Mesenchymal stem cell (in vitro differentiated cells and primary cell): Measurements from ENCODE around the gene CRKL.
A peak's percentile ranks its signal among the peaks of the same experiment; 100 is the strongest.

Experiments
- DNase-seq: peaks from one replicate; pipeline ENCODE4 v3.0.0-alpha.2; 2013
- H2AFZ ChIP-seq: one replicate; pipeline ENCODE4 v1.6.1; 2013; ENCODE audit warnings: low read depth, mild to moderate bottlenecking, control low read depth, inconsistent platforms, low read length, moderate library complexity
- H2AK5ac ChIP-seq: 2 replicates; pipeline ENCODE4 v1.6.1; 2013; ENCODE audit warnings: low read length, moderate library complexity, mild to moderate bottlenecking, inconsistent platforms; ENCODE audit not compliant: severe bottlenecking
- H2BK120ac ChIP-seq: one replicate; pipeline ENCODE4 v1.6.1; 2013; ENCODE audit warnings: low read depth, mild to moderate bottlenecking, inconsistent platforms, low read length, moderate library complexity
- H2BK12ac ChIP-seq, 2 experiments: one replicate each; pipeline ENCODE4 v1.6.1; 2013; ENCODE audit warnings: inconsistent platforms in 2 of 2, low read length in 2 of 2, mild to moderate bottlenecking in 2 of 2, moderate library complexity in 2 of 2, control low read depth in 1 of 2
- H2BK15ac ChIP-seq: one replicate; pipeline ENCODE4 v1.6.1; 2013; ENCODE audit warnings: mild to moderate bottlenecking, low read depth, inconsistent platforms; ENCODE audit not compliant: poor library complexity, severe bottlenecking
- H2BK5ac ChIP-seq: 2 replicates; pipeline ENCODE4 v1.6.1; 2013; ENCODE audit warnings: low read depth, mild to moderate bottlenecking, low read length, control low read depth, inconsistent platforms; ENCODE audit not compliant: poor library complexity, severe bottlenecking
- H3K14ac ChIP-seq, 2 experiments: one replicate each; pipeline ENCODE4 v1.6.1; 2013; ENCODE audit warnings: inconsistent platforms in 2 of 2, low read length in 2 of 2, control low read depth in 1 of 2, mild to moderate bottlenecking in 1 of 2, moderate library complexity in 1 of 2
- H3K18ac ChIP-seq, 2 experiments: one replicate each; pipeline ENCODE4 v1.6.1; 2013; ENCODE audit warnings: inconsistent platforms in 2 of 2, low read length in 2 of 2, control low read depth in 1 of 2, low read depth in 1 of 2, mild to moderate bottlenecking in 1 of 2
- H3K23ac ChIP-seq, 2 experiments: one replicate each; pipeline ENCODE4 v1.6.1; 2013; ENCODE audit warnings: inconsistent platforms in 2 of 2, low read length in 2 of 2, mild to moderate bottlenecking in 2 of 2, moderate library complexity in 2 of 2, control low read depth in 1 of 2
- H3K27ac ChIP-seq: 2 replicates; pipeline ENCODE4 v1.5.1; 2013; ENCODE audit warnings: mild to moderate bottlenecking, moderate library complexity, low read length, control low read depth, inconsistent platforms; ENCODE audit not compliant: poor library complexity, severe bottlenecking
- H3K27me3 ChIP-seq, 2 experiments: 2 replicates each; pipeline versions ENCODE4 v1.6.1 to v1.7.0; 2013; ENCODE audit warnings: low read length in 2 of 2, mild to moderate bottlenecking in 2 of 2, moderate library complexity in 2 of 2, control low read depth in 1 of 2, inconsistent platforms in 1 of 2; ENCODE audit not compliant: control insufficient read depth in 1 of 2, insufficient read depth in 1 of 2
- H3K36me3 ChIP-seq, 2 experiments: 2 replicates each; pipeline versions ENCODE4 v1.6.1 to v1.7.0; 2013; ENCODE audit warnings: low read length in 2 of 2, control low read depth in 1 of 2, inconsistent platforms in 1 of 2, low read depth in 1 of 2, mild to moderate bottlenecking in 1 of 2; ENCODE audit not compliant: insufficient read depth in 2 of 2, control insufficient read depth in 1 of 2
- H3K4ac ChIP-seq, 2 experiments: one replicate each; pipeline ENCODE4 v1.6.1; 2013; ENCODE audit warnings: inconsistent platforms in 2 of 2, low read length in 2 of 2, mild to moderate bottlenecking in 2 of 2, moderate library complexity in 2 of 2, control low read depth in 1 of 2, low read depth in 1 of 2
- H3K4me1 ChIP-seq: 2 replicates; pipeline ENCODE4 v1.6.1; 2013; ENCODE audit warnings: low read depth, low read length, control low read depth; ENCODE audit not compliant: control insufficient read depth, insufficient read depth
- H3K4me2 ChIP-seq: 2 replicates; pipeline ENCODE4 v1.6.1; 2013; ENCODE audit warnings: low read length, mild to moderate bottlenecking, inconsistent platforms; ENCODE audit not compliant: poor library complexity, severe bottlenecking
- H3K4me3 ChIP-seq, 2 experiments: 2 replicates each; pipeline versions ENCODE4 v1.5.1 to v1.7.0; 2013; ENCODE audit warnings: low read length in 2 of 2, mild to moderate bottlenecking in 2 of 2, control low read depth in 1 of 2, low read depth in 1 of 2; ENCODE audit not compliant: insufficient read depth in 1 of 2
- H3K79me1 ChIP-seq: replicated peaks from 2 replicates; pipeline ENCODE4 v1.6.1; 2013; ENCODE audit warnings: mild to moderate bottlenecking, control low read depth, low read length, inconsistent platforms; ENCODE audit not compliant: poor library complexity, severe bottlenecking
- H3K9ac ChIP-seq: 2 replicates; pipeline ENCODE4 v1.7.0; 2013; ENCODE audit warnings: mild to moderate bottlenecking, low read length, moderate library complexity
- H3K9me3 ChIP-seq: 2 replicates; pipeline ENCODE4 v1.7.0; 2013; ENCODE audit warnings: mild to moderate bottlenecking, low read length; ENCODE audit not compliant: control insufficient read depth
- H4K8ac ChIP-seq: one replicate; pipeline ENCODE4 v1.6.1; 2013; ENCODE audit warnings: inconsistent platforms, mild to moderate bottlenecking, low read length, moderate library complexity
- H4K91ac ChIP-seq: one replicate; pipeline ENCODE4 v1.6.1; 2013; ENCODE audit warnings: mild to moderate bottlenecking, low read length, inconsistent platforms
- WGBS: methylation state at CpG from one replicate; pipeline ENCODE4 v1.1.7; 2013; ENCODE audit warnings: mixed read lengths; 5-methylcytosine and 5-hydroxymethylcytosine counted together

CRKL gene

DNA sequence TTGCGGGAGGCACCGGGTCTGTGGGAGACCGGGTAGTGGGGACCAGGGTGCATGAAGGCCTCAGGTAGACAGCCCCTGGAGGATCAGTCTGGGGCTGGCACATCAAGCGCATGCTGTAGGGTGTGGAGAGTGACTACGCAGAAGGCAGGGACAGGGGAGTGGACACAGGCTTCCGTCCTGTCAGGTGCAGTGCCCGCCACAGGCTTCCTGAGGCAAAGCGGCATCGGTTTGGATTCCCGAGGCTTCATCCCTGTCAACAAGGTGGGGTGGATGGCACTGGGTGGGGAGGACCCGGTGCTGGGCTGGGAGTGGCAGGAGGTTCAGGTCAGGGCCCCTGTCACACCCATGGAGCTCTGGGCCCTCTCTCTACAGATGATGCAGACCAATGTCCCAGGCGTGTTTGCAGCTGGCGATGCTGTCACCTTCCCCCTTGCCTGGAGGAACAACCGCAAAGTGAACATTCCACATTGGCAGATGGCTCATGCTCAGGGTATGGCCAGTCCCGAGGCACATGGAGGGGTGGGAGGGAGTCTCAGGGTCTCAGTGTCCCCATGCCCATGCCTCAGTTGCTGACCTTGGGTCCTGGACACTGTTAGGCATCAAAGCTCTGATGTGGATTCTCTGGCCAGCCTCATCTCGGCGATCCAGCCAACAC is 60.4 kb downstream of the CRKL start:
- H3K18ac ChIP-seq: no peak overlapping the region
- no peak overlapping the region for H2BK120ac ChIP-seq
- H3K36me3 ChIP-seq: peaks cover 0 to 3% of the 10 kb centered on the region in 2 experiments
- no peak overlapping the region for H3K4me2 ChIP-seq
- H3K4me1 ChIP-seq: peaks cover 9% of the 10 kb centered on the region
- H4K8ac ChIP-seq: no peak overlapping the region
- no peak overlapping the region for H3K4me3 ChIP-seq
- no peak overlapping the region for H2AFZ ChIP-seq
- H4K91ac ChIP-seq: no peak overlapping the region
- H2AK5ac ChIP-seq: no peak overlapping the region
- H3K9ac ChIP-seq: no peak overlapping the region
- H2BK5ac ChIP-seq: no peak overlapping the region
- peaks cover 9% of the 10 kb centered on the region for H3K9me3 ChIP-seq
- H3K79me1 ChIP-seq: peaks cover 6% of the 10 kb centered on the region
- WGBS: 91% methylated on average over 17 of the region's 17 CpGs
- no peak overlapping the region for H3K23ac ChIP-seq
- H2BK15ac ChIP-seq: no peak overlapping the region
- no peak overlapping the region for H3K4ac ChIP-seq
- H3K27me3 ChIP-seq: peaks cover 0 to 17% of the 10 kb centered on the region in 2 experiments
- DNase-seq: no peak
- no peak overlapping the region for H3K14ac ChIP-seq
- no peak overlapping the region for H3K27ac ChIP-seq
- H2BK12ac ChIP-seq: no peak overlapping the region

DNA sequence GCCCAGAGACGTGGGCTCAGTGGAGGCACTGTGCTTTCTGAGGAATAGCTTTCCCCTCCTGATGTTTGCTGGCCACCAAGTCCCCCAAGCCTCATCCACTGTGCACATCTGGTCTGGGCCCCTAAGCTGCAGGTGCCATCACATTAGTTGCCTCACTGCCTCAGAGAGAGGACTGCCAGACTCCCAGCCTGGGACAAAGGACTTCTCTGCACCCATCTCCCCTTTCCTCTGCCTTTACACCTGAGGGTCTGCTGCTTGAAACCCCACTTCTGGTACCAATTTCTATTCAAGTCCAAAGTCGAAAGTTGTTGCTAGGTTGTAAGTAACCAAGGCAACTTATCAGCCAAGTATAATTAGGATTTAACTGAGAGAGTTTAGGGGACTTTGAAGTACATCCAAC is 61.2 kb downstream of the CRKL start:
- WGBS: 69% methylated on average over 2 of the region's 2 CpGs
- Histone ChIP-seq H3K4me2 (no peak overlapping the region), H3K14ac (no peak overlapping the region), H3K27ac (no peak overlapping the region), H2BK15ac (no peak overlapping the region), H3K18ac (no peak overlapping the region), H3K4me3 (no peak overlapping the region), H2BK120ac (no peak overlapping the region), H4K8ac (no peak overlapping the region), H2BK12ac (no peak overlapping the region), H3K79me1 (peaks cover 13% of the 10 kb centered on the region), H3K27me3 (peaks cover 0 to 17% of the 10 kb centered on the region in 2 experiments), H3K36me3 (peaks cover 0 to 3% of the 10 kb centered on the region in 2 experiments), H3K4ac (no peak overlapping the region), H2AK5ac (no peak overlapping the region), H2BK5ac (no peak overlapping the region), H4K91ac (no peak overlapping the region), H3K4me1 (peaks cover 16% of the 10 kb centered on the region), H3K9me3 (peaks cover 9% of the 10 kb centered on the region), H3K23ac (no peak overlapping the region), H2AFZ (no peak overlapping the region), H3K9ac (no peak overlapping the region)
- no peak for DNase-seq

DNA sequence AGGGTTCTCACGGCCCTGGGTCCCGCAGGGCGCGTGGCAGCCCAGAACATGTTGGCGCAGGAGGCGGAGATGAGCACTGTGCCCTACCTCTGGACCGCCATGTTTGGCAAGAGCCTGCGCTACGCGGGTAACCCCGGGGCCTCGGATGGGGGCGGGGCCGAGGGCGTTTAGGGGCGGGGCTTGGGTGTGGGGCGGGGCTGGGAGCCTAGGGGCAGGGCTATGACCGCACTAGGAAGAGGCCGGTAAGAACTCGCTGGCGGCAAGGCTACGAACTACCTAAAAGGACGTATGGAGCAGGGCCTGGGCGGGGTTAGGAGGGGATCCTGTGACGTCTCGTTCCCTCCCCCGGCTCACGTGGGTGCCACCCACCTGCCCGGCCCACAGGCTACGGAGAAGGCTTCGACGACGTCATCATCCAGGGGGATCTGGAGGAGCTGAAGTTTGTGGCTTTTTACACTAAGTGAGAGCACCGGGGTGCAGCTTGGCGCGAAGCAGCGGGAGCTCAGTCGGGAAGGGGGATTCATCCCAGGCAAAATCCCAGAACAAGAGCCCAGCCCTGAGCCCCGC is 62.1 kb downstream of the CRKL start:
- H3K27me3 ChIP-seq: peaks cover 0 to 15% of the 10 kb centered on the region in 2 experiments
- no peak overlapping the region for H2BK15ac ChIP-seq
- H2AK5ac ChIP-seq: no peak overlapping the region
- H2BK120ac ChIP-seq: no peak overlapping the region
- peak overlapping the region; percentile 75 for H2AFZ ChIP-seq
- no peak overlapping the region for H3K18ac ChIP-seq
- no peak overlapping the region for H2BK12ac ChIP-seq
- no peak overlapping the region for H3K14ac ChIP-seq
- H2BK5ac ChIP-seq: no peak overlapping the region
- no peak overlapping the region for H3K27ac ChIP-seq
- DNase-seq: peak; percentile 71
- H3K36me3 ChIP-seq: peaks cover 6 to 9% of the 10 kb centered on the region in 2 experiments
- H3K9me3 ChIP-seq: peaks cover 9% of the 10 kb centered on the region
- peak overlapping the region; percentile 68 for H3K9ac ChIP-seq
- WGBS: 22% methylated on average over 39 of the region's 39 CpGs
- peaks cover 21% of the 10 kb centered on the region for H3K79me1 ChIP-seq
- H3K4me1 ChIP-seq: peaks cover 20% of the 10 kb centered on the region
- no peak overlapping the region for H3K4ac ChIP-seq
- H3K4me3 ChIP-seq: peak overlapping the region in 1 of 2 experiments; percentile 67
- no peak overlapping the region for H3K23ac ChIP-seq
- peak overlapping the region; percentile 24 for H4K8ac ChIP-seq
- no peak overlapping the region for H3K4me2 ChIP-seq
- no peak overlapping the region for H4K91ac ChIP-seq

DNA sequence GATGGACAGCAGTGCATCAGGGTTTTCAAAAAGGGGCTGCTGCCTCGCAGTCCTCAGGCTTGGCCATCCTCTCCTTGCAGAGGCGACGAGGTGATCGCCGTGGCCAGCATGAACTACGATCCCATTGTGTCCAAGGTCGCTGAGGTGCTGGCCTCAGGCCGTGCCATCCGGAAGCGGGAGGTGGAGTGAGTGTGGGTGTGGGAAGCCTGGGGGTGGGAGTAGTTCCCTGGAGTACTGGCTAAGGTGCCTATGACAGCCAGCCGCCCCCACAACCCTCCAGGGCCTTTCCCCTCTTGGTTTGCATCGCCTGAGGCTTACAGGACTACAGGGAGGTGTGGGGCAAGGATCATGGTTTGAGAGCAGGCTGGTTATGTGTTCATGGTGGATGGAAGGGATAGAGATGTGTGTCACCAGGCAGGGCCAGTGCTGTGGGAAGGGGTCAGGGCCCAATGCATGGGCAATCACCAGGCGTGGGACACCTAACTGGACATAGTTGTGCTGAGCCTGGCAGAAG is 62.8 kb downstream of the CRKL start:
- peaks cover 9 to 14% of the 10 kb centered on the region in 2 experiments for H3K36me3 ChIP-seq
- H3K9me3 ChIP-seq: peaks cover 9% of the 10 kb centered on the region
- H4K91ac ChIP-seq: no peak overlapping the region
- peaks cover 0 to 9% of the 10 kb centered on the region in 2 experiments for H3K27me3 ChIP-seq
- H2BK120ac ChIP-seq: no peak overlapping the region
- no peak overlapping the region for H2BK15ac ChIP-seq
- no peak overlapping the region for H2AK5ac ChIP-seq
- H3K79me1 ChIP-seq: peaks cover 24% of the 10 kb centered on the region
- no peak overlapping the region for H3K23ac ChIP-seq
- 80% methylated on average over 13 of the region's 13 CpGs for WGBS
- no peak overlapping the region for H2BK12ac ChIP-seq
- H4K8ac ChIP-seq: no peak overlapping the region
- H3K4ac ChIP-seq: no peak overlapping the region
- no peak overlapping the region for H3K18ac ChIP-seq
- no peak overlapping the region for H3K27ac ChIP-seq
- H3K4me3 ChIP-seq: peak overlapping the region in 1 of 2 experiments; percentile 67
- peaks cover 20% of the 10 kb centered on the region for H3K4me1 ChIP-seq
- no peak overlapping the region for H3K14ac ChIP-seq
- no peak overlapping the region for H2AFZ ChIP-seq
- H2BK5ac ChIP-seq: no peak overlapping the region
- H3K4me2 ChIP-seq: no peak overlapping the region
- peak overlapping the region; percentile 68 for H3K9ac ChIP-seq
- no peak for DNase-seq
